NOMO-1 treated with DMSO at 0.1 percent for 48 hours (cell line): ENCODE measurements around the gene FAM120A.

Experiments
- DNase-seq: peaks from one replicate; lab custom pipeline; 2025; ENCODE audit not compliant: unreplicated experiment; lab: John Stamatoyannopoulos, UW

The FAM120A gene

DNA sequence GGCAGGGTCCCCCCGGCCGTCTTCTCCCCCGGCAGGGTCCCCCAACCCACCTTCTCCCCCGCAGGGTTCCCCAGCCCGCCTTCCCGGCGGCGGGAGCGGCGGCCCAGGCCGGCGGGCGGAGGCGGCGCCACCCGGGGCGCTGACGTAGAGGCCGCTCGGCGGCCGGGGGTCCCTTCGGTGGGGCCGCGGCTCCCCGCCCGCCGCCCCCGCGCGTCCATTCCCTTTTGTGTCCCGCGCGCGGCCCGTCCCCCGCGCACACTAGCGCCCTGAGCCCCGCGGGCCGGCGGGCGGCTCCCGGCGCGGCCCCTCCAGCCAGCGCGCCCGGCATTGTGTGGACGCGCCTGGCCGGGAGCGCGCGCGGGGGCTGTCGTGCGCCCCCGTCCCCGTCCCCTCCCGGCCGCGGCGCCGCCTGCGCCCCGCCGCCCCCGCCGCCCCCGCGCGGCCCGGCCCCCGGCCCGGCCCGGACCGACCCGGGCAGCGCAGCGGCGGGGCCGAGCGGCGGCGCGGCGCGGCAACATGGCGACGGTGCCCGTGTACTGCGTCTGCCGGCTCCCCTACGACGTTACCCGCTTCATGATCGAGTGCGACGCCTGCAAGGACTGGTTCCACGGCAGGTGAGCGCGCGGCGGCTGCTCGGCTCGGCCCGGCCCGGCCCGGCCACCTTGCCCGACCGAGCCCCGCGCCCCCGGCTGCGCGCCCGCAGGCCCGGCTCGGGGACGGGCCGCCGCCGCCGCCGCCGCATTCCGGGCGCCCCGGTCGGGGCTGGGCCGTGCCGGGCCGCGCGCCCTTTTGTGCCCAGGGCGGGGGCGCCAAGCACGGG, 125.0 kb downstream of the FAM120A start, which contains the start of gene PHF2:
TSS of gene PHF2 (plus strand) at position 327 of the 820 bp plus-strand sequence. CDS start at position 517, 190 bp downstream.
- DNase-seq: no peak

GRCh38 chr9:93577078-93577974, 125.8 kb downstream of the FAM120A start:
- DNase-seq: no peak

DNA sequence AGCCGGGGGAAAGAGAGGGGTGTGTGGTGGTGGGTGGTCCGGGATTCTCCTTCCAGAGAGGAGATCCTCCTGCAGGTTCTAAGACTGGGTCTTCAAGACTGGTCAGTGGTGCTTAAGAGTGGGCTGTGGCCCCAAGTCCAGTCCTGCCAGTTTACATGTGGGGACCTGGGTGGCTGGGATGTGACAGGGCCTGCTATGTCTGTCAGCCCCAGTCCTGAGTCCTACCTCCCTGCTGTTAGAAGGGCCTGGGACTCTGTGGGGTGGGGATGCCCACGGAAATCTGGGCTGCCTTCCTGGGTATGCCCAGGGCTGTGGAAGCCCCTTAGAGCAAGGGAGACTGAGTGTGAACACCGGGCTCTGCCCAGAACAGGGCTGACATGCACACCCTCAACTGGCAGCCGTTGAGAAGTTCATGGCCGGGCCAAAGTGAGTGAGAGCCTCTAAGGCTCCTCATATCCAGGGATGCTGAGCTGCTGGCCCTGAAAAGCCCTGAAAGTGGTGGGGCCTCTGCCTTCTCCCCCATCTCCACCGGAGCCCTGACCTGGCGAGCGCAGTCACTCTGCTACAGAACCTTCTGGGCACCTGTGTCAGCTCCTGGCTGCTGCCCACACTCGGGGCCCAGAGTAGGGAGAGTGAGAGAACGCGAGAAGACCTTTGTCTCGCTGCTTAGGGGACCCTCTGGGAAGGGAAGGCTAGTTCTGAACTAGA, 126.6 kb downstream of the FAM120A start:
- DNase-seq: no peak

DNA sequence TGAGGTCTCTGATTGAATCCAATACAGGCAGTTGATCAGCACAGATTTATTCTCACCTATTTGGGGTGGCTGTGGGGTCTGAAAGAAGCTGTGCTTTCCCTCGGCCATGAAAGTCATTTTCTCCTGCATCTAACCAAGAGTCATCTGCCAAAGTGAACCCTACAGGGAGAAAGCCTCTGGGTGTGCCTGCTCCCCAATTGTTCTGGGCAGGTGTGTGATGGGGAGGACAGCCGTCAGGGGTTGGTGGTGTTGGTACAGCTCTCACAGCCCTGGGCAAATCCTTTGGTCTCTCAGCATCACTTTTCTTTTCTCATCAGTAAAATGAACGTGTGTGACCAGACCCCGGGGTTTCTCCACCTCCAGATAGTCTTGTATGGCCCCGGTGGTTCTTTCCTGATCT, 127.4 kb downstream of the FAM120A start:
- DNase-seq: no peak

GRCh38 chr9:93579711-93580516, 128.4 kb downstream of the FAM120A start:
- DNase-seq: no peak

- no peak for DNase-seq
These were observed 129.3 kb downstream of the FAM120A start for GRCh38 chr9:93580654-93581380.

GRCh38 chr9:93582115-93582514, 130.6 kb downstream of the FAM120A start:
- no peak for DNase-seq

GRCh38 chr9:93582550-93582949, 131.1 kb downstream of the FAM120A start:
- no peak for DNase-seq

DNA sequence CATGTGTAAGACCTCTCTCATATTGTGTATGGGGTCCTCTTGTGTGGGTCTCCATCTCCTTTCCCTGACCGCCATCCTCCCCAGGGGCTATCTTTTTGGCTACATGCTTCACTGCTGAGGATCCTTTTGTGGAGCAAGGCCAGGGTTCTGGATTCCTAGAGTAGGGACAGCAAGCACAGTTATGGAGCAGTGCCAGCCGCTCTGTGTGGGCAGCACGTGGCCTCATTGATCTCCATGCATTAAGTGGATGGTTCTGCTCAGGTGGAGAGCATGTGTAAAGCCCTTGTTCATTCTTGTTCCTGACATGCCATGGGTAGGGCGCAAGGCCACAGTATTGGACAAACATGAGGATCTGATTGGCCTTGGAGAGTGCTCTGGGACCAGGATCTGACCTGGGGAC, 133.8 kb downstream of the FAM120A start:
- DNase-seq: no peak

DNA sequence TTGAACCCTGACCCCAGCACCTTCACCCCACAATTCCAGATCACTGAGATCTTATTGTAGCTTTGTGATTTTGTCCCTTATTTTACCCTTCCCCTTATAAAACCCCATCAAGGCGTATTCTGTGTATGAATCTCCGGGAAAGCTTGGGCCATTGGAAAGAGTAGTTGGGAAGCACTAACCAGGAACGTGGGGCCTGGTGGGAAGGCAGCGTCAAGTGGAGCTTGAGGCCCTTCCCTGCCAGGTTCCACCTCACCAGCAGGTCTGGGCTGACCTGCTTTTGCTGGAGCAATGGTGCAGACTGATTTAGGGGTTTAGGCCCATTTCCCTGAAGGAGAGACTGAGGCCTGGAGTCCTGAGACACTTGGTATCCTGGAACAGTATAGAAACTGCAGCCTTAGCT, 134.2 kb downstream of the FAM120A start:
- DNase-seq: no peak

GRCh38 chr9:93586290-93587057, 135.0 kb downstream of the FAM120A start:
- no peak for DNase-seq

DNA sequence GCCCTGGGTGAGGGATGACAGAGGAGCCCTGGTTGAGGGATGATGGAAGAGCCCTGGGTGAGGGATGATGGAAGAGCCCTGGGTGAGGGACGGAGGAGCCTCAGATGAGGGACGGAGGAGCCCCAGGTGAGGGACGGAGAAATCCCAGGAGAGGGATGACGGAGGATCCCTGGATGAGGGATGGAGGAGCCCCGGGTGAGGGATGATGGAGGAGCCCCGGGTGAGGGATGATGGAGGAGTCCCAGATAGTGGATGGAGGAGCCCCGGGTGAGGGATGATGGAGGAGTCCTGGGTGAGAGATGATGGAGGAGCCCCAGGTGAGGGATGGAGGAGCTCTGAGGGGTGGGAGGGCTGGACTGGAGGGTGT, 135.8 kb downstream of the FAM120A start:
- DNase-seq: no peak

GRCh38 chr9:93587651-93588347, 136.3 kb downstream of the FAM120A start:
- DNase-seq: no peak

GRCh38 chr9:93588641-93589609, 137.4 kb downstream of the FAM120A start:
- no peak for DNase-seq

- no peak for DNase-seq
These were observed 138.2 kb downstream of the FAM120A start for GRCh38 chr9:93589688-93590087.

GRCh38 chr9:93590609-93591234, 139.2 kb downstream of the FAM120A start:
- no peak for DNase-seq
